GM12878 (cell line): ENCODE measurements around the gene LITAF. TPM values are rescaled to one million over a fixed set of nuclear protein-coding genes. Genes with fewer than 3 reads are reported as not detected.

Experiments
- ATAC-seq: fragments of 200-7000 bp; cut with Tn5 transposase; 3 replicates; pipeline ENCODE4 v1.9.1; 2020; ENCODE audit warnings: mild to moderate bottlenecking, moderate library complexity
- BruUV-seq: library from RNA; stranded (reverse); fragments of 400-500 nt; replicated peaks from 2 replicates; lab custom pipeline; 2021; lab: Mats Ljungman, UMichigan
- CTCF ChIA-PET: fragments of 300-600 bp; sonication (Branson Sonifier 250); formaldehyde crosslinking; extraction: SDS; loops from one replicate; lab custom pipeline; 2021; ENCODE audit warnings: inconsistent platforms; lab: Yijun Ruan, JAX
- POLR2A ChIA-PET: fragments of 350-600 bp; formaldehyde crosslinking; extraction: SDS; loops from one replicate; lab custom pipeline; 2021; ENCODE audit warnings: inconsistent platforms; lab: Charles Lee
- RAD21 ChIA-PET: fragments of 300-600 bp; sonication (Branson Sonifier 250); formaldehyde crosslinking; loops from one replicate; lab custom pipeline; 2023; ENCODE audit warnings: antibody characterized with exemption; ENCODE audit not compliant: unreplicated experiment; lab: Charles Lee
- SMC1A ChIA-PET: fragments of 300-600 bp; sonication (Branson Sonifier 250); formaldehyde crosslinking; loops from one replicate; lab custom pipeline; 2023; ENCODE audit not compliant: unreplicated experiment, uncharacterized antibody; lab: Charles Lee
- DNase-seq: peaks from one replicate; pipeline ENCODE4 v3.0.0-alpha.2; 2011; ENCODE audit warnings: low read depth, low spot score
- FAIRE-seq: peaks from 3 replicates; lab custom pipeline; 2011; peaks lifted over from hg19 to GRCh38; lab: Jason Lieb, UNC
- H2AFZ ChIP-seq: 2 replicates; pipeline ENCODE4 v1.6.0; 2011; ENCODE audit warnings: low read depth, low read length, control low read depth; ENCODE audit not compliant: control insufficient read depth
- H3K27ac ChIP-seq: 2 replicates; pipeline ENCODE4 v1.5.1; 2011; ENCODE audit warnings: control low read depth; ENCODE audit not compliant: control insufficient read depth, insufficient read depth
- H3K27me3 ChIP-seq, 2 experiments: replicated peaks in 1 of 2; 2 replicates each; pipeline versions ENCODE4 v1.6.0 to v1.6.1; 2011; ENCODE audit warnings: low read length in 1 of 2; ENCODE audit not compliant: control insufficient read depth in 2 of 2, insufficient read depth in 2 of 2
- H3K36me3 ChIP-seq, 2 experiments: 2 replicates each; pipeline ENCODE4 v1.5.1; 2011; ENCODE audit warnings: low read length in 1 of 2; ENCODE audit not compliant: control insufficient read depth in 2 of 2, insufficient read depth in 2 of 2
- H3K4me1 ChIP-seq: 2 replicates; pipeline ENCODE4 v1.6.1; 2011; ENCODE audit warnings: mild to moderate bottlenecking, low read length, moderate library complexity, mixed read lengths; ENCODE audit not compliant: control insufficient read depth, insufficient read depth
- H3K4me2 ChIP-seq: 2 replicates; pipeline ENCODE4 v1.6.0; 2011; ENCODE audit warnings: control low read depth; ENCODE audit not compliant: control insufficient read depth, insufficient read depth
- H3K4me3 ChIP-seq: fragments of 200-600 bp; sonication (generic); 2 replicates; pipeline ENCODE4 v1.5.1; 2016
- H3K79me2 ChIP-seq: 2 replicates; pipeline ENCODE4 v1.6.0; 2011; ENCODE audit warnings: low read length; ENCODE audit not compliant: control insufficient read depth, insufficient read depth
- H3K9ac ChIP-seq: 2 replicates; pipeline ENCODE4 v1.8.0; 2011; ENCODE audit warnings: low read length, control low read depth, mixed read lengths; ENCODE audit not compliant: control insufficient read depth, insufficient read depth
- H3K9me3 ChIP-seq: replicated peaks from 3 replicates; pipeline ENCODE4 v1.5.1; 2011; ENCODE audit warnings: mild to moderate bottlenecking, low read length; ENCODE audit not compliant: control insufficient read depth, insufficient read depth
- H4K20me1 ChIP-seq: 2 replicates; pipeline ENCODE4 v1.6.0; 2011; ENCODE audit not compliant: control insufficient read depth, insufficient read depth
- BMI1 ChIP-seq: fragments of 450-650 bp; IDR thresholded peaks from 2 replicates; pipeline ENCODE4 v1.6.1; 2016; ENCODE audit warnings: mild to moderate bottlenecking, moderate library complexity, borderline replicate concordance
- EGR1 ChIP-seq, 2 experiments: IDR thresholded peaks; 1 replicate in 1 of 2; 2 replicates in 1 of 2; pipeline ENCODE4 v1.6.1; 2011 to 2012; ENCODE audit warnings: low read depth in 2 of 2, low read length in 2 of 2, borderline replicate concordance in 1 of 2, mild to moderate bottlenecking in 1 of 2, moderate library complexity in 1 of 2
- KDM1A ChIP-seq: fragments of 200-600 bp; sonication (generic); IDR thresholded peaks from 2 replicates; pipeline ENCODE4 v1.6.1; 2016; ENCODE audit warnings: borderline replicate concordance
- NFXL1 ChIP-seq: fragments of 450-650 bp; IDR thresholded peaks from 2 replicates; pipeline ENCODE4 v1.6.1; 2017; ENCODE audit warnings: antibody characterized with exemption, mild to moderate bottlenecking, borderline replicate concordance
- NFYA ChIP-seq: IDR thresholded peaks from 2 replicates; pipeline ENCODE4 v1.6.1; 2011; ENCODE audit warnings: low read depth, mild to moderate bottlenecking, low read length, improper control_type of control experiment, borderline replicate concordance
- PAX5 ChIP-seq: IDR thresholded peaks from 2 replicates; pipeline ENCODE4 v1.6.1; 2011; ENCODE audit warnings: low read depth, low read length, borderline replicate concordance
- RB1 ChIP-seq: fragments of 450-650 bp; formaldehyde crosslinking; IDR thresholded peaks from 2 replicates; pipeline ENCODE4 v1.6.1; 2017; ENCODE audit warnings: mild to moderate bottlenecking, borderline replicate concordance
- RBBP5 ChIP-seq: fragments of 200-600 bp; sonication (generic); conservative IDR thresholded peaks from 2 replicates; pipeline ENCODE4 v1.6.1; 2016
- SMC3 ChIP-seq: IDR thresholded peaks from 2 replicates; pipeline ENCODE4 v1.6.1; 2011; ENCODE audit warnings: low read length, improper control_type of control experiment, borderline replicate concordance
- TCF12 ChIP-seq: IDR thresholded peaks from 2 replicates; pipeline ENCODE4 v1.6.1; 2011; ENCODE audit warnings: low read depth, mild to moderate bottlenecking, low read length
- WGBS: methylation state at CpG from one replicate; pipeline ENCODE4 v1.1.6; 2016; ENCODE audit warnings: low lambda C conversion rate; ENCODE audit not compliant: insufficient replicate concordance, insufficient coverage; ENCODE audit errors: missing lambda C conversion rate; 5-methylcytosine and 5-hydroxymethylcytosine counted together
- in situ Hi-C: fragments of 300-500 bp; cut with MboI; formaldehyde crosslinking; loops from 9 replicates; pipeline ENCODE4 v1.14.3; 2018; ENCODE audit warnings: mixed read lengths
- intact Hi-C: fragments of 100-400 bp; cut with micrococcal nuclease; formaldehyde crosslinking; loops from one replicate; pipeline ENCODE4 v1.14.2; 2022; ENCODE audit not compliant: unreplicated experiment
- polyA plus RNA-seq, 11 experiments: library from polyadenylated mRNA; depleted of rRNA in 4 of 11; unstranded in 6 of 11; stranded (reverse) in 5 of 11; fragments of >200 nt; fragmentation: Nextera tagmentation in 4 of 11; fragmentation: Illumina TruSeq in 1 of 11; extraction: Ambion mirVana in 4 of 11; extraction: Trizol in 1 of 11; gene quantifications; 1 replicate in 1 of 11; 2 replicates in 10 of 11; pipeline versions ENCODE4 v1.2.1 to v1.2.3, GENCODE V29; 2011 to 2016; ENCODE audit warnings: inconsistent platforms in 2 of 11, missing spikeins in 2 of 11, low read depth in 1 of 11
- total RNA-seq, 4 experiments: library from RNA; depleted of rRNA in 3 of 4; stranded (reverse); fragments of >200 nt in 3 of 4; fragmentation: Illumina TruSeq in 1 of 4; extraction: Trizol in 1 of 4; gene quantifications; 2 replicates each; pipeline versions ENCODE4 v1.2.1 to v1.2.3, GENCODE V29; 2013 to 2021
- TF ChIP-seq, protein P1 (sequence below): fragments of 450-650 bp; IDR thresholded peaks from 2 replicates; pipeline ENCODE4 v1.6.1; 2014; ENCODE audit warnings: mild to moderate bottlenecking

The LITAF gene
- total and polyA plus RNA-seq, 10 of the 15 experiments (the other 5 are each of a cell fraction or from before 2014, with no cell fraction given): 99.2 to 211 (median 147) TPM

DNA sequence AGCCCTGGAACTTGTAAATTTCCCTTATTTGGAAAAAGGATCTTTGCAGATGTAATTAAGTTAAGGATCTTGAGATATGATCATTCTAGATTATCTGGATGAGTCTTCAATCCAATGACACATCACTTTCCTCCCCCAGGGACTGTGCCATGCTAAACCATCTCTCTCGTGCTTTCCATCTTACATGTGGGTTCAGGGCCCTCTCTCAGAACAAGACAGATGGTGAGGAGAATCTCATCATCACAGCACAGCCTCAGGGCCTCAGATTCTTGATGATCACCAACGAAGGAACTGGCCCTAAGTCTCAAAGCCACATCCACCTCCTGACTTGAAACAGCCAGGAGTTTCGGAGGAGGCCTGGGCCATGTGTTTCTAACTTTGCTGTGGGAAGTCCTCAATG, 78.7 kb downstream of the LITAF start:
- Histone ChIP-seq H4K20me1 (no peaks in the 10 kb centered on the region), H3K79me2 (no peaks in the 10 kb centered on the region), H3K9ac (no peak overlapping the region), H3K4me1 (peaks cover 6% of the 10 kb centered on the region; the same call in 1 of the 2 replicates), H3K36me3 (no peaks in the 10 kb centered on the region; a peak in 1 of 4 replicates), H3K9me3 (no peaks in the 10 kb centered on the region; the same call in 2 of the 3 replicates), H3K27ac (no peak overlapping the region), H3K27me3 (no peaks in the 10 kb centered on the region; a peak in 1 of 4 replicates), H3K4me2 (no peak overlapping the region), H3K4me3 (no peak overlapping the region), H2AFZ (no peak overlapping the region)
- BruUV-seq: no TSS peak
- TF ChIP-seq EGR1 (IDR thresholded peaks at IDR 0.05; ENCODE audit: borderline replicate concordance in 1 of 2, low read depth in 2 of 2, low read length in 2 of 2): no peak
- no peak for TF ChIP-seq TCF12
- TF ChIP-seq, protein P1, sequence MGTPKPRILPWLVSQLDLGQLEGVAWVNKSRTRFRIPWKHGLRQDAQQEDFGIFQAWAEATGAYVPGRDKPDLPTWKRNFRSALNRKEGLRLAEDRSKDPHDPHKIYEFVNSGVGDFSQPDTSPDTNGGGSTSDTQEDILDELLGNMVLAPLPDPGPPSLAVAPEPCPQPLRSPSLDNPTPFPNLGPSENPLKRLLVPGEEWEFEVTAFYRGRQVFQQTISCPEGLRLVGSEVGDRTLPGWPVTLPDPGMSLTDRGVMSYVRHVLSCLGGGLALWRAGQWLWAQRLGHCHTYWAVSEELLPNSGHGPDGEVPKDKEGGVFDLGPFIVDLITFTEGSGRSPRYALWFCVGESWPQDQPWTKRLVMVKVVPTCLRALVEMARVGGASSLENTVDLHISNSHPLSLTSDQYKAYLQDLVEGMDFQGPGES: no peak
- TF ChIP-seq NFYA: no peak
- ChIA-PET POLR2A (no interaction called here), RAD21 (interaction anchor here (1.1 kb wide), 1 partner anchor 98 kb away, joined by 3 read pairs; no protein-coding TSS in a partner anchor), SMC1A (interaction anchor here (1.0 to 1.1 kb wide), 2 partner anchors 97 to 101 kb away, joined by 3 to 4 read pairs; no protein-coding TSS in a partner anchor), CTCF (interaction anchor here (0.9 kb wide), 1 partner anchor 24 kb away, joined by 5 read pairs; no protein-coding TSS in a partner anchor)
- FAIRE-seq: no peak
- in situ Hi-C loops (no loop called here), intact Hi-C loops (loop anchor here (5.0 kb wide), 1 partner anchor 101 kb away; no protein-coding TSS in a partner anchor)
- WGBS: 47% methylated on average over 3 of the region's 3 CpGs
- DNase-seq: no peak
- no peak for ATAC-seq

DNA sequence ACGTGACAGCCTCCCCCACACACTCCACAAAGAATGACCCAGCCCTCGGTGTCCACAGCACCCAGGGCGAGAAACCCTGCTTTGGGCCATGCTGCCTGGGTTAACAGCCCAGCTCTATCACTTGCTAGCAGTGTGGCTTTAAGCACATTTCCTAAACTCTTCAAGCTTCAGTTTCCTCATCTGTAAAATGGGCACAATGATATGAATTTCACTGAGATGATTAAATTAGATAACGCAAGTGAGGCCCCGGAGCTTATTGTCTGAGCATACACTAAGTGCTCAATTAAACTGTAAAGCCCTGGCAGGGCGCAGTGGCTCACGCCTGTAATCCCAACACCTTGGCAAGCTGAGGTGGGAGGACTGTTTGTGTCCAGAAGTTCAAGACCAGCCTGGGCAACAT, 79.4 kb downstream of the LITAF start:
- TF ChIP-seq NFXL1: no peak
- no peak for TF ChIP-seq RB1
- no peak for TF ChIP-seq KDM1A
- TF ChIP-seq BMI1: no peak
- no peak for TF ChIP-seq RBBP5
- TF ChIP-seq PAX5: no peak
- no peak for TF ChIP-seq SMC3
- peak overlapping the region; percentile 75; the same call in 1 of the 2 replicates for H2AFZ ChIP-seq

More for the DNA sequence above, 79.4 kb downstream of the LITAF start:
- POLR2A ChIA-PET: no interaction called here
- BruUV-seq: no TSS peak
- Histone ChIP-seq H3K79me2 (no peaks in the 10 kb centered on the region), H3K9ac (no peak overlapping the region), H3K4me3 (no peak overlapping the region), H3K4me2 (no peak overlapping the region), H3K36me3 (no peaks in the 10 kb centered on the region; a peak in 1 of 4 replicates), H3K9me3 (no peaks in the 10 kb centered on the region; the same call in 2 of the 3 replicates), H3K27ac (no peak overlapping the region), H3K4me1 (peaks cover 6% of the 10 kb centered on the region; the same call in 1 of the 2 replicates), H3K27me3 (no peaks in the 10 kb centered on the region; a peak in 1 of 4 replicates), H4K20me1 (no peaks in the 10 kb centered on the region)
- intact Hi-C loops (loop anchor here (5.0 kb wide), 1 partner anchor 100 kb away; no protein-coding TSS in a partner anchor), in situ Hi-C loops (no loop called here)
- SMC1A ChIA-PET: interaction anchor here (0.7 to 1.3 kb wide), 5 partner anchors 22 to 101 kb away, joined by 3 to 4 read pairs (median 3); no protein-coding TSS in a partner anchor
- WGBS: 90% methylated on average over 7 of the region's 7 CpGs
- CTCF ChIA-PET: interaction anchor here (0.9 to 1.6 kb wide), 3 partner anchors 24 to 102 kb away, joined by 3 to 5 read pairs (median 5); no protein-coding TSS in a partner anchor
- no peak for FAIRE-seq
- RAD21 ChIA-PET: interaction anchor here (1.1 kb wide), 1 partner anchor 98 kb away, joined by 3 read pairs; no protein-coding TSS in a partner anchor
- DNase-seq: no peak
- ATAC-seq: no peak
